Sigmoid colon (tissue), 7 donors: Measurements from ENCODE around the gene HLA-G. TPM values are rescaled to one million over a fixed set of nuclear protein-coding genes. Genes with fewer than 3 reads are reported as not detected.

Experiments used
- DNase-seq: peaks from one replicate; pipeline ENCODE4 v3.0.0-alpha.2; 2019
- H3K27ac ChIP-seq, 4 donors: fragments of 200-600 bp; sonication (generic); one replicate each; pipeline ENCODE4 v1.5.1; 2016 to 2019; ENCODE audit warnings: mild to moderate bottlenecking in 1 of 4
- H3K27me3 ChIP-seq, 3 donors: fragments of 200-600 bp; sonication (generic); one replicate each; pipeline ENCODE4 v1.5.1; 2019; ENCODE audit warnings: mild to moderate bottlenecking in 1 of 3
- H3K36me3 ChIP-seq, 4 donors: fragments of 200-600 bp; sonication (generic); one replicate each; pipeline ENCODE4 v1.5.1; 2016 to 2019
- H3K4me1 ChIP-seq, 4 donors: fragments of 200-600 bp; sonication (generic); one replicate each; pipeline ENCODE4 v1.5.1; 2017 to 2019
- H3K4me3 ChIP-seq, 4 donors: fragments of 200-600 bp; sonication (generic); one replicate each; pipeline ENCODE4 v1.5.1; 2017 to 2019; ENCODE audit warnings: mild to moderate bottlenecking in 2 of 4, moderate library complexity in 1 of 4
- H3K9me3 ChIP-seq, 4 donors: fragments of 200-600 bp in 3 of 4; sonication (generic) in 3 of 4; one replicate each; pipeline versions ENCODE4 v1.5.1 to v1.6.1; 2013 to 2019
- EP300 ChIP-seq, 4 donors: sonication (generic); formaldehyde crosslinking; IDR thresholded peaks; one replicate each; pipeline ENCODE4 v1.6.1; 2017; ENCODE audit warnings: antibody characterized with exemption in 4 of 4
- POLR2A ChIP-seq, 2 donors: fragments of 450-650 bp; IDR thresholded peaks; one replicate each; pipeline ENCODE4 v1.6.1; 2016; ENCODE audit warnings: antibody characterized with exemption in 2 of 2, mild to moderate bottlenecking in 2 of 2, moderate library complexity in 2 of 2
- POLR2AphosphoS5 ChIP-seq, 4 donors: sonication (generic); formaldehyde crosslinking; IDR thresholded peaks; one replicate each; pipeline ENCODE4 v1.6.1; 2017; ENCODE audit warnings: antibody characterized with exemption in 4 of 4
- WGBS, 2 donors: extraction: QIAGEN DNeasy Blood & Tissue Kit; methylation state at CpG; one replicate each; pipeline ENCODE4 v1.1.7; 2013; 5-methylcytosine and 5-hydroxymethylcytosine counted together
- intact Hi-C: fragments of 100-400 bp; cut with DNase I; formaldehyde crosslinking; loops from one replicate; pipeline ENCODE4 v1.15.1; 2023
- polyA plus RNA-seq, 3 donors: library from polyadenylated mRNA; stranded (reverse); fragments of 200-250 nt; gene quantifications; one replicate each; pipeline ENCODE4 v1.2.3, GENCODE V29; 2013
- total RNA-seq, 4 donors: library from RNA; depleted of rRNA; stranded (reverse); fragments of >200 nt; gene quantifications; one replicate each; pipeline ENCODE4 v1.1.0, GENCODE V29; 2016
- TF ChIP-seq, protein P1 (sequence below), 4 experiments: fragments of 450-650 bp in 3 of 4; fragments of 200-600 bp in 1 of 4; IDR thresholded peaks; one replicate each; pipeline ENCODE4 v1.5.1; 2016 to 2019; ENCODE audit warnings: antibody characterized with exemption in 4 of 4, mild to moderate bottlenecking in 3 of 4, moderate library complexity in 2 of 4
- donor health status: healthy with polysubstance abuse.
- donor health status: Bipolar disorder and iron deficiency.
- donor health status: healthy.

The HLA-G gene
- total and polyA plus RNA-seq, 7 donors = 0.09 TPM; not detected in 6

DNA sequence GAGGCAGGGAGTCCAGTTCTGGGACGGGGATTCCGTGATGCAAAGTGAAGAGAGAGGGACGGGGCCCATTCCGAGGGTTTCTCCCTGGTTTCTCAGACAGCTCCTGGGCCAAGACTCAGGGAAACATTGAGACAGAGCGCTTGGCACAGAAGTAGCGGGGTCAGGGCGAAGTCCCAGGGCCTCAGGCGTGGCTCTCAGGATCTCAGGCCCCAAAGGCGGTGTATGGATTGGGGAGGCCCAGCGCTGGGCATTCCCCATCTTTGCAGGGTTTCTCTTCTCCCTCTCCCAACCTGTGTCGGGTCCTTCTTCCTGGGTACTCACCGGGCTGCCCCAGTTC is 35.9 kb upstream of the HLA-G start:
- Histone ChIP-seq H3K9me3 (no peaks in the 10 kb centered on the region), H3K27ac (no peak overlapping the region), H3K4me1 (peaks cover 0 to 18% (median 14%) of the 10 kb centered on the region in 4 donors), H3K36me3 (no peaks in the 10 kb centered on the region), H3K27me3 (peaks cover 0 to 34% (median 0%) of the 10 kb centered on the region in 3 donors), H3K4me3 (peak overlapping the region; percentile 43 to 63 (median 51))
- 55 to 62% methylated on average over 12 of the region's 12 CpGs for WGBS, 2 donors
- intact Hi-C loops = loop anchor here (10.0 kb wide), 1 partner anchor 57 kb away; no protein-coding TSS in a partner anchor
- DNase-seq = no peak
- TF ChIP-seq POLR2AphosphoS5 (IDR thresholded peaks at IDR 0.05) (no peak), POLR2A (IDR thresholded peaks at IDR 0.05) (no peak), EP300 (IDR thresholded peaks at IDR 0.05) (no peak)
- TF ChIP-seq, protein P1, sequence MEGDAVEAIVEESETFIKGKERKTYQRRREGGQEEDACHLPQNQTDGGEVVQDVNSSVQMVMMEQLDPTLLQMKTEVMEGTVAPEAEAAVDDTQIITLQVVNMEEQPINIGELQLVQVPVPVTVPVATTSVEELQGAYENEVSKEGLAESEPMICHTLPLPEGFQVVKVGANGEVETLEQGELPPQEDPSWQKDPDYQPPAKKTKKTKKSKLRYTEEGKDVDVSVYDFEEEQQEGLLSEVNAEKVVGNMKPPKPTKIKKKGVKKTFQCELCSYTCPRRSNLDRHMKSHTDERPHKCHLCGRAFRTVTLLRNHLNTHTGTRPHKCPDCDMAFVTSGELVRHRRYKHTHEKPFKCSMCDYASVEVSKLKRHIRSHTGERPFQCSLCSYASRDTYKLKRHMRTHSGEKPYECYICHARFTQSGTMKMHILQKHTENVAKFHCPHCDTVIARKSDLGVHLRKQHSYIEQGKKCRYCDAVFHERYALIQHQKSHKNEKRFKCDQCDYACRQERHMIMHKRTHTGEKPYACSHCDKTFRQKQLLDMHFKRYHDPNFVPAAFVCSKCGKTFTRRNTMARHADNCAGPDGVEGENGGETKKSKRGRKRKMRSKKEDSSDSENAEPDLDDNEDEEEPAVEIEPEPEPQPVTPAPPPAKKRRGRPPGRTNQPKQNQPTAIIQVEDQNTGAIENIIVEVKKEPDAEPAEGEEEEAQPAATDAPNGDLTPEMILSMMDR (IDR thresholded peaks at IDR 0.05) = no peak

DNA sequence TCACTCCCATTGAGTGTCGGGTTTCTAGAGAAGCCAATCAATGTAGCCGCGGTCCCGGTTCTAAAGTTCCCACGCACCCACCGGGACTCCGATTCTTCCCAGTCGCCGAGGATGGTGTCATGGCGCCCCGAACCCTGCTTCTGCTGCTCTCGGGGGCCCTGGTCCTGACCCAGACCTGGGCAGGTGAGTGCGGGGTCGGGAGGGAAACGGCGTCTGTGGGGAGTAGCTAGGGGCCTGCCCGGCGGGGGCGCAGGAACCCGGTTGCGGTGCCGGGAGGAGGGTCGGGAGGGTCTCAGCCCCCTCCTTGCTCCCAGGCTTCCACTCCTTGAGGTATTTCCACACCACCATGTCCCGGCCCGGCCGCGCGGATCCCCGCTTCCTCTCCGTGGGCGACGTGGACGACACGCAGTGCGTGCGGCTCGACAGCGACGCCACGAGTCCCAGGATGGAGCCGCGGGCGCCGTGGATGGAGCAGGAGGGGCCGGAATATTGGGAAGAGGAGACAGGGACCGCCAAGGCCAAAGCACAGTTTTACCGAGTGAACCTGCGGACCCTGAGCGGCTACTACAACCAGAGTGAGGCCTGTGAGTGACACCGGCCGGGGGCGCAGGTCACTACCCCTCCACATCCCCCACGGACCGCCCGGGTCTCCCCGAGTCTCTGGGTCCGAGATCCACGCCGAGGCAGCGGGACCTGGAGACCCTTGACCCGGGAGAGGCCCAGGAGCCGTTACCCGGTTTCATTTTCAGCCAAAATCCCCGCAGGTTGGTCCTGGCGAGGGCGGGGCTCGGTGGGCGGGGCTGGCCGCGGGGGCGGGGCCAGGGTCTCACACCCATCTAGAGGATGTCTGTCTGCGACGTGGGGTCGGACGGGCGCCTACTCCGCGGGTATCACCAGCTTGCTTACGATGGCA is 35.2 kb upstream of the HLA-G start:
- WGBS, 2 donors = 3 to 9% methylated on average over 79 of the region's 79 CpGs
- Histone ChIP-seq H3K27me3 (peaks cover 0 to 34% (median 0%) of the 10 kb centered on the region in 3 donors), H3K4me3 (peak overlapping the region; percentile 43 to 63 (median 51)), H3K4me1 (peaks cover 0 to 18% (median 14%) of the 10 kb centered on the region in 4 donors), H3K9me3 (no peaks in the 10 kb centered on the region), H3K27ac (peak overlapping the region in 2 of 4 donors; percentile 43 to 51), H3K36me3 (no peaks in the 10 kb centered on the region)
- peak; percentile 84 for DNase-seq
- TF ChIP-seq, protein P1 (IDR thresholded peaks at IDR 0.05) = peak; percentile 21 to 72 (median 32)
- TF ChIP-seq EP300 (IDR thresholded peaks at IDR 0.05) = no peak
- intact Hi-C loops = loop anchor here (10.0 kb wide), 1 partner anchor 58 kb away; no protein-coding TSS in a partner anchor

DNA sequence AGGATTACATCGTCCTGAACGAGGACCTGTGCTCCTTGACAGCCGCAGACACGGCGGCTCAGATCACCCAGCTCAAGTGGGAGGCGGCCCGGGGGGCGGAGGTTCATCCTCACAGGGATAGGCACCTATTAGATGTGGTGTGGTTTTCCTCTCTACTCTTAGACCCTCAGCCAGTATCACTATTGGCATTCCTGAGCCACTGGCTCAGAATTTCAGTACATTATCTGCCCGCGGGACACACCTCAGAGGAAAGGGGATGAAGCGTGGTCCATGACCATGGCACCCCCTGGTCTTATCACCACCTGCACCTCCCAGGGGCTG is 34.6 kb upstream of the HLA-G start:
- peaks cover 0 to 34% (median 0%) of the 10 kb centered on the region in 3 donors for H3K27me3 ChIP-seq
- TF ChIP-seq EP300 (IDR thresholded peaks at IDR 0.05) (no peak), POLR2A (IDR thresholded peaks at IDR 0.05) (no peak), POLR2AphosphoS5 (IDR thresholded peaks at IDR 0.05) (no peak)
- TF ChIP-seq, protein P1 (IDR thresholded peaks at IDR 0.05) = no peak
- DNase-seq = no peak
- 35 to 36% methylated on average over 11 of the region's 11 CpGs for WGBS, 2 donors
- peaks cover 0 to 18% (median 14%) of the 10 kb centered on the region in 4 donors for H3K4me1 ChIP-seq
- no peaks in the 10 kb centered on the region for H3K36me3 ChIP-seq
- H3K4me3 ChIP-seq = peak overlapping the region; percentile 43 to 63 (median 51)
- H3K9me3 ChIP-seq = no peaks in the 10 kb centered on the region
- H3K27ac ChIP-seq = no peak overlapping the region
- intact Hi-C loops = loop anchor here (10.0 kb wide), 1 partner anchor 58 kb away; no protein-coding TSS in a partner anchor

DNA sequence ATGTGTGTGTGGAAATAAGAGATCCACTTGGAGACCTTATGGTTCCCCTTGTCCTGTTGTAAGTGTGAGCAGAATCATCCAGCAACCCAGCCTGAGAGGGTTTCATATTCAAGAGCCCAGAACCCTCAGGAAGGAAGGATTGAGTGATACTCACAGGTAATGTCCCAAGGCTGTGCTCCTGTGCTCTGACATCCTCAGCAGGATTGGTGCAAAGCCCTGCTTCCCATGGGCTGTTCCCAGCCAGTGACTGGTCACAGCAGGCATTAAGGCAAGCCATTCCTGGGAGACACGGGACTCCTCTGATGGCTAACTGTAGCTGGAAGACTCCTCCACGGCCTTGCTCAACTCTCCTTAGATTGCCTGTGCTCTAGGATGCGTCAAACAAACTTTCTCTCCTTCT is 33.8 kb upstream of the HLA-G start:
- peaks cover 0 to 34% (median 0%) of the 10 kb centered on the region in 3 donors for H3K27me3 ChIP-seq
- no peak for DNase-seq
- no peaks in the 10 kb centered on the region for H3K9me3 ChIP-seq
- intact Hi-C loops = loop anchor here (10.0 kb wide), 1 partner anchor 59 kb away; no protein-coding TSS in a partner anchor
- peaks cover 0 to 18% (median 14%) of the 10 kb centered on the region in 4 donors for H3K4me1 ChIP-seq
- no peak overlapping the region for H3K27ac ChIP-seq
- H3K4me3 ChIP-seq = no peak overlapping the region
- TF ChIP-seq, protein P1 (IDR thresholded peaks at IDR 0.05) = no peak
- TF ChIP-seq POLR2A (IDR thresholded peaks at IDR 0.05) (no peak), POLR2AphosphoS5 (IDR thresholded peaks at IDR 0.05) (no peak), EP300 (IDR thresholded peaks at IDR 0.05) (no peak)
- H3K36me3 ChIP-seq = no peaks in the 10 kb centered on the region
- 63 to 74% methylated on average over 3 of the region's 3 CpGs for WGBS, 2 donors
